Skeletal muscle satellite cell (primary cell): Measurements from ENCODE around the gene CLIC3.

Source experiments
- H3K27me3 ChIP-seq: 2 replicates; pipeline ENCODE4 v1.7.0; 2013; ENCODE audit warnings: low read length; ENCODE audit not compliant: control insufficient read depth, insufficient read depth
- H3K36me3 ChIP-seq: 2 replicates; pipeline ENCODE4 v1.7.0; 2013; ENCODE audit warnings: mild to moderate bottlenecking, control low read depth, low read length; ENCODE audit not compliant: insufficient read depth
- H3K4me1 ChIP-seq: 2 replicates; pipeline ENCODE4 v1.7.0; 2013; ENCODE audit warnings: low read length; ENCODE audit not compliant: control insufficient read depth, insufficient read depth
- H3K4me2 ChIP-seq: 2 replicates; pipeline ENCODE4 v1.7.0; 2013; ENCODE audit warnings: mild to moderate bottlenecking, low read length
- H3K4me3 ChIP-seq: 2 replicates; pipeline ENCODE4 v1.7.0; 2013; ENCODE audit warnings: low read length
- H3K9ac ChIP-seq: 2 replicates; pipeline ENCODE4 v1.7.0; 2013; ENCODE audit warnings: mild to moderate bottlenecking, low read depth, low read length, moderate library complexity
- H3K9me3 ChIP-seq: replicated peaks from 2 replicates; pipeline ENCODE4 v1.7.0; 2013; ENCODE audit warnings: mild to moderate bottlenecking, control low read depth, low read length

Gene CLIC3

DNA sequence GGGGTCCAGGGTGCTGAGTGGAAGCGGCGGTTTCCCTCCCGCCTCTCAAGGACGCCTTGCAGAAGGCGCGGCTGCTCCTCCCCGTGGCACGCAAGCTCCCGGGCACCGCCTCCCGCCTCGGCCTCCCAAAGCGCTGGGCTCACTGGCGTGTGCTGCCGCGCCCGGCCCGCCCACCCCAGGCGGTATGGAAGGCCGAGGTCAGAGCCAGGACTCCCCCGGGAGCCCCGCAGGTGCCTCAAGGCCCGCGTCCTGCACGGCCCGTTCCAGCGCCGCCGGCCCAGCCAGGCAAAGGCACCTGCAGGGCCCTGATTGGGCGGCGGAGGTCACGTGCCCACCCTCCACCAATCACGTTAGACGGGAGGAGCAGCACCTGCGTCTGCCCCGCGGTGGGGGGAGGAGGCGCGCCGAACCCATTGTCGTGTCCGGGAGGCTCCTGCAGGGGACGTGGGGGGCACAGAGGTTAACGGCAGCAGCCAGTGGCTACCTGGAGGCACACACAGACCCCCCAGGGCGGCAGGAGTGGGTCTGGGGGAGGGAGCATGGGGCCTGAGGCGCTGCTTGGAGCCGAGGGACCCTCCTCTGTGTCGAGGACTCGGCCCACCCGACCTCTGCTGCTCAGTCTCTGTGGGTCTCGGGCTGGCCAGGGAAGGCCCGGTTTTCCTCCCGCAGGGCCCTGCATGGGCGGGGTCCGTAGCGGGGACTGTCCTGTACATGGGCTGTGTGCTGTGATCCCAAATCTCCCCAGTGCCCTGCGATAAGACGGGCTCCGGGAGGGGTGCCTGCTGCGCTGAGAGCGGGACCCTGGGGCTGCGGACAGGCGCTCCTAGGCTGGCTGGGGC is 46.3 kb downstream of the CLIC3 start:
- H3K4me1 ChIP-seq, result peaks cover 30% of the 10 kb centered on the region
- H3K9me3 ChIP-seq, result no peaks in the 10 kb centered on the region
- H3K36me3 ChIP-seq, result no peaks in the 10 kb centered on the region
- H3K4me2 ChIP-seq, result peak overlapping the region; percentile 96
- H3K27me3 ChIP-seq, result peaks cover 3% of the 10 kb centered on the region
- peak overlapping the region; percentile 77 for H3K4me3 ChIP-seq
- H3K9ac ChIP-seq, result no peak overlapping the region

DNA sequence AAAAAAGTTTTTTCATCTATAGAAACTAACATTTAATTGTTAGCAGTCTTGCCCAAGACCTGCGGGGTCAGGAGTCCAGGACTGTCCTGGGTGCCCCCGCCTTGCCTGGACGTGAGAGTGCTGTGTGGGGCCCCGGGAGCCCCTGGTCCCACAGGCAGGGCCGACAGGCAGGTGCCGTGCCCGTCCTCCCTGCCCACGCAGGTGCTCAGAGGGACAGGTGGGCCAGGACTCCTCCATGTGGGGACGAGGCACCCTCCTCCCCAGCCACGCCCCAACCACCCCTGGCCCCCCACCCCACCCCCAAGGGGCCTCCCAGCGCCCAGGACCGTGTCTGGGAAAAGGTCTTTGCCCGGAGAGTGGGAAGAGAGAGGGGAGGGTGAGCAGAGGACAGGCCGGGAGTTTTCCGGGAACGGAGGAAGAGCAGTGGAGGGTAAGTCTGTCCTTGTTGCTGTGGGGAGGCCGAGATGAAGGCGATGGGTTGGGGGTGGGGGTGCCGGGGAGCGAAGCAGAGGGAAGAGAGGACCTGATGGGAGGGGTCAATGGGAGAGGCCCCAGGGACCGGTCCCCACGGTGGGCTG is 47.0 kb downstream of the CLIC3 start:
- Histone ChIP-seq H3K4me2 (peak overlapping the region; percentile 96), H3K4me1 (peaks cover 33% of the 10 kb centered on the region), H3K27me3 (peaks cover 3% of the 10 kb centered on the region), H3K9me3 (no peaks in the 10 kb centered on the region), H3K4me3 (peak overlapping the region; percentile 77), H3K36me3 (no peaks in the 10 kb centered on the region), H3K9ac (no peak overlapping the region)

DNA sequence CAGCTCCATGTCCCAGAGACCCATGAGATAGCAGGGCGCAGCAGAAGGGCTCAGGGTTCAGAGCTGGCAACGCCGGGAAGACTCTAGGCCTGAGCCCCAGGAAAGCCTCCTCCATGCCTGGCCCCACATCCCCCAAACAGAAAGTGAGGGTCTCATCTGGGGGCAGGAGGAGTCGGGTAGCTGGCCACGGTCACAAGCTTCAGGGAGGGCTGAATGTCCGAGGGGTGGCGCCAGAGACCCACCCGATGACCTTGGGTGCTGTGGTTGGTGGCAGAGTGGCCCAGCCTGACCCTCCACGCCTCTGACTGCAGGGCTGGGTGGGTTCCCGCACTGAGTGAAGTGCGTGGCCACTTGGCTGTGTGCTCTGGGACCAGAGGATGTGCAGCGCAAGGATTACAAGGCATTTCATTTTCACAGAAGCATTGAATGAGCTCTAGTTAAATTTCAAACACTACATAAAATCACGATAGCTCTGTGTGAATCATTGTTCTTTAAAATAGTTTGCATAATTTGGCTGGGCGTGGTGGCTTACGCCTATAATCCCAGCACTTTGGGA is 48.3 kb downstream of the CLIC3 start:
- H3K9me3 ChIP-seq, result no peaks in the 10 kb centered on the region
- peaks cover 3% of the 10 kb centered on the region for H3K27me3 ChIP-seq
- H3K9ac ChIP-seq, result no peak overlapping the region
- H3K36me3 ChIP-seq, result peaks cover 3% of the 10 kb centered on the region
- no peak overlapping the region for H3K4me2 ChIP-seq
- no peak overlapping the region for H3K4me3 ChIP-seq
- H3K4me1 ChIP-seq, result peaks cover 38% of the 10 kb centered on the region

DNA sequence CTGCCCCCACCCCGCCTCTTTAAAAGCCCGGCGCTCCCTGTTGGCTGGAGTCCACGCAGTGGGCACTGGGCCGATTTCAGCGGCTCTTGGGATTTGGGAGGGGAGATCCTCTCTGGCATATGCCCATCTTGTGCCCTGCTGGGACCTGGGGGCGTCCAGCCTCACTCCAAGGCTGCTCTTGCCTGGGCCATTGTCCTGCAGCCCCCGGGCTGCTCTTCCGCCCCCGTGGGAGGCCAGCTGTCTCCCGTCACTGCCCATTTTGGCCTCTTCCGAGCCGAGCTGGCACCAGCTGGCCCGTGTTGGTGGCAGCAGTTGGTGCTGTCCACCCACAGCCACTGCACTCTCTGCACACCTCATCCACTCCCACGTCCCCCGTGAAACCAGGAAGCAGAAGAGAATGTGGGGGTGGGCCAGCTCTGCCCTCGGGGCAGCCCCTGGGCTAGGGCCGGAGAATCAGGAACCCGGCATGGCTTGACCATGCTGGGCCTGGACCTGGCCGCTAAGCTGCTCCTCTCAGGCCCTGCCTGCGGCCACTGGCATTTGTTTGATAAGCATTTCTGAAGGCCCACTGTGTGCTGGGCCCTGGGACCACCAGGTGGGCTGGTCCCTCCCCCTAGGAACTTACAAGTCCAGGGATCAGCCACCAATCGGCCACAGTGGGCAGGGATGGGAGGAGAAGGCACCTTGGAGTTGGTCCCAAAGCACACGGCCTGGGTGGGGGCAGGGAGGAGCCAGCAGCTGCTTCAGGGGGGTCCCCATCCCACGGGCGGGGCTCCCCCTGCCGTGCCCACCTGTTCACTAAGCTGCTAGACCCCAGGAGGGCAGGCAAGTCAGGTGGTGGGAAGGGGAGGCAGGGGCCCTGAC is 49.1 kb downstream of the CLIC3 start:
- no peak overlapping the region for H3K4me3 ChIP-seq
- H3K9me3 ChIP-seq, result no peaks in the 10 kb centered on the region
- no peaks in the 10 kb centered on the region for H3K27me3 ChIP-seq
- peaks cover 11% of the 10 kb centered on the region for H3K36me3 ChIP-seq
- peaks cover 43% of the 10 kb centered on the region for H3K4me1 ChIP-seq
- H3K4me2 ChIP-seq, result peak overlapping the region; percentile 2
- no peak overlapping the region for H3K9ac ChIP-seq

DNA sequence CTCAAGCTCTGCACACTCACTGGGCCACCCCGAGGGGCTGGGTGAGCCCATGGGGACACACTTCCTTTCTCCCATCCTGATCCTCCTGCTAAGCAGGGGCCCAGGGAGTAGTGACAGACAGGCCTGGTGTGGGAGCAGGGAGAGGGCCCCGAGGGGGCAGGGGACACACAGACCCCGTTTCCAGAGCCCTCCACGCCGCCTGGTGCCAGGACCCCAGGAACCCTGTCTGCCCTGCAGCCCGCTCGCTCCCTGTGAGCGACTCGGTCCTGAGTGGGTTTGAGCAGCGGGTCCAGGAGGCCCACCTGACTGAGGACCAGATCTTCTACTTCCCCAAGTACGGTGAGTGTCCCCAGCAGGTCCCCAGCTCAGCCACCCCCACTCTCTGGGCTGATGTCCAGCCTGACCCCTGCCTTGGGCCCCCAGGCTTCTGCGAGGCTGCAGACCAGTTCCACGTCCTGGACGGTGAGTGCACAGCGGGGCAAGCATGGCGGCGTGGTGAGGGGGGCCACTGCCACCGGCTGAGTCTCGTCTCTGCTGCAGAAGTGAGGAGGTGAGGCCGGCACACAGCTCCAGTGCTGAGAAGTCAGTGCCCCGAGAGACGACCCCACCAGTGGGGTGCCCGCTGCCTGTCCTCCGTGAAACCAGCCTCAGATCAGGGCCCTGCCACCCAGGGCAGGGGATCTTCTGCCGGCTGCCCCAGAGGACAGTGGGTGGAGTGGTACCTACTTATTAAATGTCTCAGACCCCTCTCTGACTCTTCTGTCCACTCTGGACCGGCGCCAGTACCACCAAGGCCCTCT is 49.9 kb downstream of the CLIC3 start:
- Histone ChIP-seq H3K27me3 (no peaks in the 10 kb centered on the region), H3K4me3 (no peak overlapping the region), H3K4me2 (no peak overlapping the region), H3K36me3 (peaks cover 19% of the 10 kb centered on the region), H3K9me3 (no peaks in the 10 kb centered on the region), H3K4me1 (peaks cover 43% of the 10 kb centered on the region), H3K9ac (no peak overlapping the region)

DNA sequence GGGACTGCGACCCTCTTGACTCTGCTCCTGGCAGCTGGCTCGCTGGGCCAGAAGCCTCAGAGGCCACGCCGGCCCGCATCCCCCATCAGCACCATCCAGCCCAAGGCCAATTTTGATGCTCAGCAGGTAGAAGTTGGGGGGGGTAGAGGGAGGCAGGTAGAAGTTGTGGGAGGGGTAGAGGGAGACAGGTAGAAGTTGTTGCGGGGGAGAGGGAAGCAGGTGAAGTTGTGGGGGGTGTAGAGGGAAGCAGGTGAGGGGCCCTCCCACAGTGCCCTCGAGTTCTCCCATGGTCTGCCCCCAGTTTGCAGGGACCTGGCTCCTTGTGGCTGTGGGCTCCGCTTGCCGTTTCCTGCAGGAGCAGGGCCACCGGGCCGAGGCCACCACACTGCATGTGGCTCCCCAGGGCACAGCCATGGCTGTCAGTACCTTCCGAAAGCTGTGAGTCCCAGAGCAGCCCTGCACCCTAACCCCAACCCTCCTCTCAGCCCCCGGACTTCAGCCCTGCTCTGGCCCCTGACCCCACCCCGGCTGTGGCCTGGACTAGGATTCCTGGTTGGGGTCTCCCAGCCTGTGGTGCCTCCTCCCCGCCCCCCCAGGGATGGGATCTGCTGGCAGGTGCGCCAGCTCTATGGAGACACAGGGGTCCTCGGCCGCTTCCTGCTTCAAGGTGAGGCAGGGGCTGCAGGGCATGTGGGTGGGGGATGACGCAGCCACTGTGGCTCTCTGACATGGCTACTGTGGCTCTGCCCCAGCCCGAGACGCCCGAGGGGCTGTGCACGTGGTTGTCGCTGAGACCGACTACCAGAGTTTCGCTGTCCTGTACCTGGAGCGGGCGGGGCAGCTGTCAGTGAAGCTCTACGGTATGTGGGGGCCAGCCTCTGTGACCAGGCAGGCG is 50.8 kb downstream of the CLIC3 start:
- Histone ChIP-seq H3K9ac (no peak overlapping the region), H3K27me3 (no peaks in the 10 kb centered on the region), H3K4me3 (no peak overlapping the region), H3K4me1 (peaks cover 42% of the 10 kb centered on the region), H3K9me3 (no peaks in the 10 kb centered on the region), H3K36me3 (peaks cover 27% of the 10 kb centered on the region), H3K4me2 (no peak overlapping the region)
